ENCODE measurements around the gene SLC5A10.
"Not testable (repeated sequence)": the region's sequence is repeated elsewhere in the genome, so short reads cannot be mapped to it uniquely, and the experiment has no call there.

SLC5A10 gene

GRCh38 chr17:19016881-19017280, 64.9 kb downstream of the SLC5A10 start:
- no peak for TF ChIP-seq CTCF (IDR thresholded peaks at IDR 0.05; ENCODE audit: extremely low read depth, missing control alignments)
- no peak for DNase-seq (ENCODE audit: low spot score)

- no peak for DNase-seq (ENCODE audit: low spot score)
- no peak for TF ChIP-seq CTCF (IDR thresholded peaks at IDR 0.05; ENCODE audit: extremely low read depth, missing control alignments)
Measured at GRCh38 chr17:19017401-19017800, 65.4 kb downstream of the SLC5A10 start.

- no peak for DNase-seq (ENCODE audit: low spot score)
- no peak for TF ChIP-seq CTCF (IDR thresholded peaks at IDR 0.05; ENCODE audit: extremely low read depth, missing control alignments)
Measured at GRCh38 chr17:19017804-19018599, 66.0 kb downstream of the SLC5A10 start.

GRCh38 chr17:19018600-19018950, 66.6 kb downstream of the SLC5A10 start:
- DNase-seq (ENCODE audit: low spot score), result no peak
- no peak for TF ChIP-seq CTCF (IDR thresholded peaks at IDR 0.05; ENCODE audit: extremely low read depth, missing control alignments)

- no peak for TF ChIP-seq CTCF (IDR thresholded peaks at IDR 0.05; ENCODE audit: extremely low read depth, missing control alignments)
- DNase-seq (ENCODE audit: low spot score), result no peak
Measured at GRCh38 chr17:19019041-19019941, 67.3 kb downstream of the SLC5A10 start.

GRCh38 chr17:19020016-19020415, 68.1 kb downstream of the SLC5A10 start:
- no peak for TF ChIP-seq CTCF (IDR thresholded peaks at IDR 0.05; ENCODE audit: extremely low read depth, missing control alignments)
- DNase-seq (ENCODE audit: low spot score), result no peak

- DNase-seq (ENCODE audit: low spot score), result not testable (repeated sequence)
Measured at GRCh38 chr17:19021011-19021621, 69.2 kb downstream of the SLC5A10 start.

All from GM20000 (cell line).